Stomach (tissue), 9 donors: ENCODE measurements around the gene CRAMP1. TPM values are rescaled to one million over a fixed set of nuclear protein-coding genes. Genes with fewer than 3 reads are reported as not detected.

Experiments
- DNase-seq, 2 donors: peaks; one replicate each; pipeline versions ENCODE4 v3.0.0 to v3.0.0-alpha.2; 2013 to 2019
- H3K27ac ChIP-seq, 5 donors: fragments of 200-600 bp in 4 of 5; sonication (generic) in 4 of 5; one replicate each; pipeline ENCODE4 v1.5.1; 2013 to 2019; ENCODE audit warnings: mild to moderate bottlenecking in 1 of 5, moderate library complexity in 1 of 5
- H3K27me3 ChIP-seq, 3 donors: fragments of 200-600 bp; sonication (generic); one replicate each; pipeline ENCODE4 v1.5.1; 2017 to 2019; ENCODE audit warnings: mixed run types in 1 of 3
- H3K36me3 ChIP-seq, 4 donors: fragments of 200-600 bp; sonication (generic); 1 replicate in 3 of 4; 2 replicates in 1 of 4; pipeline ENCODE4 v1.5.1; 2016 to 2019
- H3K4me1 ChIP-seq, 4 donors: fragments of 200-600 bp; sonication (generic); one replicate each; pipeline ENCODE4 v1.5.1; 2016 to 2019
- H3K4me3 ChIP-seq, 4 donors: fragments of 200-600 bp; sonication (generic) in 3 of 4; one replicate each; pipeline ENCODE4 v1.5.1; 2016 to 2019; ENCODE audit warnings: mild to moderate bottlenecking in 1 of 4
- H3K9me3 ChIP-seq, 4 donors: fragments of 200-600 bp; sonication (generic); one replicate each; pipeline ENCODE4 v1.5.1; 2016 to 2019
- EP300 ChIP-seq: sonication (generic); formaldehyde crosslinking; IDR thresholded peaks from one replicate; pipeline ENCODE4 v1.6.1; 2017; ENCODE audit warnings: antibody characterized with exemption
- POLR2A ChIP-seq, 4 donors: fragments of 450-650 bp; IDR thresholded peaks; one replicate each; pipeline ENCODE4 v1.6.1; 2016; ENCODE audit warnings: antibody characterized with exemption in 4 of 4, control low read depth in 2 of 4, mild to moderate bottlenecking in 1 of 4, moderate library complexity in 1 of 4
- POLR2AphosphoS5 ChIP-seq, 3 donors: sonication (generic); formaldehyde crosslinking; IDR thresholded peaks; one replicate each; pipeline ENCODE4 v1.6.1; 2016; ENCODE audit warnings: antibody characterized with exemption in 3 of 3
- WGBS, 5 donors: extraction: QIAGEN DNeasy Blood & Tissue Kit in 3 of 5; methylation state at CpG; one replicate each; pipeline versions ENCODE4 v1.1.5 to v1.1.7; 2013 to 2018; 5-methylcytosine and 5-hydroxymethylcytosine counted together
- intact Hi-C: fragments of 100-400 bp; cut with DNase I; formaldehyde crosslinking; loops from one replicate; pipeline ENCODE4 v1.15.1; 2023; ENCODE audit warnings: low total_unique reads
- polyA plus RNA-seq, 3 donors: library from polyadenylated mRNA; stranded (reverse); fragments of 200-250 nt; gene quantifications; one replicate each; pipeline ENCODE4 v1.2.3, GENCODE V29; 2013
- total RNA-seq, 5 donors: library from RNA; depleted of rRNA; stranded (reverse); fragments of >200 nt; gene quantifications; one replicate each; pipeline versions ENCODE4 v1.1.0 to v1.2.3, GENCODE V29; 2014 to 2016
- TF ChIP-seq, protein P1 (sequence below), 7 experiments: fragments of 450-650 bp in 4 of 7; fragments of 200-600 bp in 3 of 7; sonication (generic) in 3 of 7; IDR thresholded peaks; one replicate each; pipeline ENCODE4 v1.5.1; 2016 to 2019; ENCODE audit warnings: antibody characterized with exemption in 7 of 7, control low read depth in 2 of 7, mild to moderate bottlenecking in 1 of 7
- donor health status: healthy with polysubstance abuse.
- donor health status: Bipolar disorder and iron deficiency.
- donor health status: healthy.

CRAMP1 gene
- total and polyA plus RNA-seq, 8 donors = 3.4 to 28.1 (median 11.9) TPM

DNA sequence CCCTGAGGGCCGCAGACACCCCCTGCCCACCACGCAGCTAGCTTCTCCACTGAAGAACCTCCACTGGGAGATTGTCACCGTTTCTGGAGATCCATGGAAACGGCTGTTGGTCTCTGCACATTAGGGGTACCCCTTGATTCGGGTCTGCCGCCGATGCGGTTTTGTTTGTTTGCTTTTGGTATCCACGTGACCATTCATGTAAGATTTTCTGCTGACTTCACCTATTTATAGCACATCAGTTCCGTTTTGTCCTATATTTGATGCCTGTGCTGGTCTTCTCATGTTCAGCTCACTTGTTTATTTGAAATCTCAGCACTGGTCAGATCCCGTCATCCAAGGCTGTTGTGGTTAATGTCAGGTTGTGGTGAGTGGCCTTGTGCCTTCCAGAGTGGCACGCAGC lies 21.1 kb downstream of the CRAMP1 start:
- WGBS, 5 donors = 80 to 90% (median 85%) methylated on average over 12 of the region's 12 CpGs
- intact Hi-C loops = no loop called here

DNA sequence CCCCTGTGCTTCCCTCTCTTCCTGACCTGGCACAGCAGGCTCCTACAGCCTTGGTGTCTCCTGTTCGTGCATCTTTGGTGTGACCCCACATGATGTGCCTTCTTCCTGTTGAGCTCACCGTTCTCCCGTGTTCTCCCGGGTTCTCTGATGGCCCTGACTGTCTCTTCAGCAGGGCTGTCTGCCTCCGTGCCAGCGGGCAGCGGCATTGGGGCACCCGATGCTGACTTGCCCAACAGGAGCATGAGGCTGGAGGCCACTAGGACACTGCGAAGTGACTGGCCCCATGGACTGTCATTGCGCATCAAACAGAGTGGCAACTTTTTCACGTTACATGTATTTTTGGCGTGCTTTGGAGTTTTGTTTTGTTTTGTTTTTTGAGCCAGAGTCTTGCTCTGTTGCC lies 22.4 kb downstream of the CRAMP1 start:
- intact Hi-C loops = no loop called here
- 90 to 98% (median 96%) methylated on average over 12 of the region's 12 CpGs for WGBS, 5 donors
- TF ChIP-seq POLR2A (IDR thresholded peaks at IDR 0.05) (no peak), POLR2AphosphoS5 (IDR thresholded peaks at IDR 0.05) (no peak), EP300 (no peak)
- TF ChIP-seq, protein P1, sequence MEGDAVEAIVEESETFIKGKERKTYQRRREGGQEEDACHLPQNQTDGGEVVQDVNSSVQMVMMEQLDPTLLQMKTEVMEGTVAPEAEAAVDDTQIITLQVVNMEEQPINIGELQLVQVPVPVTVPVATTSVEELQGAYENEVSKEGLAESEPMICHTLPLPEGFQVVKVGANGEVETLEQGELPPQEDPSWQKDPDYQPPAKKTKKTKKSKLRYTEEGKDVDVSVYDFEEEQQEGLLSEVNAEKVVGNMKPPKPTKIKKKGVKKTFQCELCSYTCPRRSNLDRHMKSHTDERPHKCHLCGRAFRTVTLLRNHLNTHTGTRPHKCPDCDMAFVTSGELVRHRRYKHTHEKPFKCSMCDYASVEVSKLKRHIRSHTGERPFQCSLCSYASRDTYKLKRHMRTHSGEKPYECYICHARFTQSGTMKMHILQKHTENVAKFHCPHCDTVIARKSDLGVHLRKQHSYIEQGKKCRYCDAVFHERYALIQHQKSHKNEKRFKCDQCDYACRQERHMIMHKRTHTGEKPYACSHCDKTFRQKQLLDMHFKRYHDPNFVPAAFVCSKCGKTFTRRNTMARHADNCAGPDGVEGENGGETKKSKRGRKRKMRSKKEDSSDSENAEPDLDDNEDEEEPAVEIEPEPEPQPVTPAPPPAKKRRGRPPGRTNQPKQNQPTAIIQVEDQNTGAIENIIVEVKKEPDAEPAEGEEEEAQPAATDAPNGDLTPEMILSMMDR (IDR thresholded peaks at IDR 0.05) = no peak

More for the DNA sequence above, 21.1 kb downstream of the CRAMP1 start:
- no peak for DNase-seq
- Histone ChIP-seq H3K27me3 (no peaks in the 10 kb centered on the region), H3K4me1 (peaks cover 11 to 37% (median 22%) of the 10 kb centered on the region in 4 donors), H3K36me3 (peaks cover 39 to 96% (median 93%) of the 10 kb centered on the region in 4 donors), H3K4me3 (no peak overlapping the region), H3K9me3 (no peaks in the 10 kb centered on the region), H3K27ac (no peak overlapping the region)
- TF ChIP-seq POLR2A (IDR thresholded peaks at IDR 0.05) (no peak), POLR2AphosphoS5 (IDR thresholded peaks at IDR 0.05) (no peak), EP300 (no peak)
- TF ChIP-seq, protein P1 (IDR thresholded peaks at IDR 0.05) = no peak

DNA sequence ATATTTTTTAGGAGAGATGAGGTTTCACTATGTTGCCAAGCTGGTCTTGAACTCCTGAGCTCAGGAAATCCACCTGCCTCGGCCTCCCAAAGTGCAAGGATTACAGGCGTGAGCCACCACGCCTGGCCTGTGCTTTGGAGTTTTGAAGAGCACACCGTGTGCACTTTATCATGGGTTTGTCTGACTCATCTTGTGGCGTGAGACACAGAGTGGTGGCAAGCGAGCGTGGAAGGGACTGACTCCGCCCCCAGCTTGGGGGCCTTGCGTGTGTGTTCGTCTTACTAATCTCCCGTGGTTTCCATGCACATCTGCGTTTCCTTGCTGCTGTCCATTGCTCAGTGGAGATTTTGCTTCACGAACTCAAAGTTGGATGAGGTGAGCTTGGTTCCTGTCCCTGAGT lies 22.9 kb downstream of the CRAMP1 start:
- intact Hi-C loops = no loop called here
- peaks cover 11 to 36% (median 22%) of the 10 kb centered on the region in 4 donors for H3K4me1 ChIP-seq
- TF ChIP-seq, protein P1 (IDR thresholded peaks at IDR 0.05) = no peak
- H3K27me3 ChIP-seq = no peaks in the 10 kb centered on the region
- H3K9me3 ChIP-seq = no peaks in the 10 kb centered on the region
- WGBS, 5 donors = 92 to 94% (median 92%) methylated on average over 13 of the region's 13 CpGs
- DNase-seq = no peak
- no peak overlapping the region for H3K27ac ChIP-seq
- H3K36me3 ChIP-seq = peaks cover 56 to 96% (median 93%) of the 10 kb centered on the region in 4 donors
- H3K4me3 ChIP-seq = no peak overlapping the region

More for the DNA sequence above, 22.4 kb downstream of the CRAMP1 start:
- Histone ChIP-seq H3K9me3 (no peaks in the 10 kb centered on the region), H3K36me3 (peaks cover 51 to 96% (median 93%) of the 10 kb centered on the region in 4 donors), H3K27ac (no peak overlapping the region), H3K4me3 (no peak overlapping the region), H3K4me1 (peaks cover 11 to 37% (median 22%) of the 10 kb centered on the region in 4 donors), H3K27me3 (no peaks in the 10 kb centered on the region)
- DNase-seq = no peak

DNA sequence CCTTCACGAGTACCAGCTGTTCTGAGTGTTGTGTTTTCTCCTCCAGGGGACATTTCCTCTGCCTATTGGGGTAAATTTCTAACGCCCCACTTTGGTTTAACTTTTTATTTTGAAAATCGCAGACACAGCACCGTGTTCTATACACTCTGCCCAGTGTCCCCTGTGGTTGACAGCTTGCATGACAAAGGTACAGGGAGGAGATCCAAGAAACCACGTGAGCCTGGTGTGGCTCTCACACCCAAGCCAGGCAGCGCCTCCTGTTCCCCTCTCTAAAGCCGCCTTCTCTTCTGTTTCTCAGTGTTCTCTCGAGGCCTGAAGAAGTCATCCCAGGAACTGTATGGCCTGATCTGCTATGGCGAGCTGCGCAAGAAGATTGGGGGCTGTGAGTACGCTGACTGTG lies 25.4 kb downstream of the CRAMP1 start:
- H3K4me1 ChIP-seq = peaks cover 5 to 11% (median 6%) of the 10 kb centered on the region in 4 donors
- no peak overlapping the region for H3K27ac ChIP-seq
- peaks cover 75 to 99% (median 96%) of the 10 kb centered on the region in 4 donors for H3K36me3 ChIP-seq
- H3K27me3 ChIP-seq = no peaks in the 10 kb centered on the region
- no peak overlapping the region for H3K4me3 ChIP-seq
- no peaks in the 10 kb centered on the region for H3K9me3 ChIP-seq
- no peak for DNase-seq
- TF ChIP-seq EP300 (no peak), POLR2AphosphoS5 (IDR thresholded peaks at IDR 0.05) (no peak), POLR2A (IDR thresholded peaks at IDR 0.05) (no peak)
- TF ChIP-seq, protein P1 (IDR thresholded peaks at IDR 0.05) = no peak
- 91 to 93% (median 91%) methylated on average over 11 of the region's 11 CpGs for WGBS, 5 donors
- intact Hi-C loops = no loop called here
